Endothelial cell of umbilical vein (primary cell): Measurements from ENCODE around the gene KIF21B.

Experiments
- MAX ChIP-seq: IDR thresholded peaks from 2 replicates; pipeline ENCODE4 v1.6.1; 2011; ENCODE audit not compliant: insufficient read depth, insufficient read length
- MYC ChIP-seq: IDR thresholded peaks from one replicate; pipeline ENCODE4 v1.6.1; 2011; ENCODE audit warnings: mild to moderate bottlenecking, low read depth, low read length
- POLR2A ChIP-seq: IDR thresholded peaks from 2 replicates; pipeline ENCODE4 v1.6.1; 2012; ENCODE audit warnings: low read depth, mild to moderate bottlenecking, control low read depth, low read length
- POLR2AphosphoS5 ChIP-seq: IDR thresholded peaks from 2 replicates; pipeline ENCODE4 v1.6.1; 2012; ENCODE audit warnings: low read depth, mild to moderate bottlenecking, control low read depth, low read length, moderate library complexity; ENCODE audit not compliant: insufficient read depth
- TF ChIP-seq, protein P1 (sequence below), 2 donors: IDR thresholded peaks; 1 replicate in 1 of 2; 2 replicates in 1 of 2; pipeline ENCODE4 v1.5.1; 2011; ENCODE audit warnings: low read length in 2 of 2, mild to moderate bottlenecking in 2 of 2, moderate library complexity in 2 of 2, control low read depth in 1 of 2, inconsistent platforms in 1 of 2, low read depth in 1 of 2; ENCODE audit not compliant: insufficient read depth in 1 of 2; ENCODE audit errors: extremely low read depth in 1 of 2

DNA sequence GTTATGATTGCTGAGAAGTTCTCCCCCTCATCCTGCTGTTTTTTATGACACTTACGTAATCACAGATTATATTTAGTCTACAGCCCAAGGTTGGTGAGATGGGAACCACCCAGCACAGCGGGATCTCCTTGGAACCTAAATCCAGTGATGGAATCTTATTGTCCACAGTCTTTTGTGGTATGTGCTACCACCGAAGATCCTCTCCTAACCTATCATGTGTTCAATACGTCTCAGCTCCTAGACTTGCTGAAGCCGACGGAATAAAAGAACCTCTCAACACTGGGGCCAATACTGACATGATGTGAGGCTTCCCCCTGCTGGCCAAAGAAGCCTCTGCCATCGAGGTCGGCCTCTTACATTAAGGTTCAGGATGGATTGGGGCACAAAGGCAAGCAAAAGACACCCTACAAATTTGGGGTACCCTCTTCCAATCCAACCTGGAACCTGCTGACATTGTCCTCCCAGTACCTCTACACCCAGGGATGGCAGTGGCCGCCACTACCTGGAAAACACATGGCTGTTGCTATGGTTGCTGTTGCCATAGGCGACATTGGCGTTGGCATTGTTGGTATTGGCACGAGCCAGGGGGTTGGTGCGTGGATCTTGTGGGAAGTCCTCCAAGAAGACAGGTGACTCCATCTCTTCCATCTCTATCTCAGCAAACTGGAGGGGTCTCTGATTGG lies 19.4 kb upstream of the KIF21B start:
- no peak for TF ChIP-seq MYC
- TF ChIP-seq, protein P1, sequence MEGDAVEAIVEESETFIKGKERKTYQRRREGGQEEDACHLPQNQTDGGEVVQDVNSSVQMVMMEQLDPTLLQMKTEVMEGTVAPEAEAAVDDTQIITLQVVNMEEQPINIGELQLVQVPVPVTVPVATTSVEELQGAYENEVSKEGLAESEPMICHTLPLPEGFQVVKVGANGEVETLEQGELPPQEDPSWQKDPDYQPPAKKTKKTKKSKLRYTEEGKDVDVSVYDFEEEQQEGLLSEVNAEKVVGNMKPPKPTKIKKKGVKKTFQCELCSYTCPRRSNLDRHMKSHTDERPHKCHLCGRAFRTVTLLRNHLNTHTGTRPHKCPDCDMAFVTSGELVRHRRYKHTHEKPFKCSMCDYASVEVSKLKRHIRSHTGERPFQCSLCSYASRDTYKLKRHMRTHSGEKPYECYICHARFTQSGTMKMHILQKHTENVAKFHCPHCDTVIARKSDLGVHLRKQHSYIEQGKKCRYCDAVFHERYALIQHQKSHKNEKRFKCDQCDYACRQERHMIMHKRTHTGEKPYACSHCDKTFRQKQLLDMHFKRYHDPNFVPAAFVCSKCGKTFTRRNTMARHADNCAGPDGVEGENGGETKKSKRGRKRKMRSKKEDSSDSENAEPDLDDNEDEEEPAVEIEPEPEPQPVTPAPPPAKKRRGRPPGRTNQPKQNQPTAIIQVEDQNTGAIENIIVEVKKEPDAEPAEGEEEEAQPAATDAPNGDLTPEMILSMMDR (IDR thresholded peaks at IDR 0.05; ENCODE audit: extremely low read depth in 1 of 2, insufficient read depth in 1 of 2, low read depth in 1 of 2, low read length in 2 of 2) = peak; percentile 86 to 91
- TF ChIP-seq MAX = peak; percentile 10
- TF ChIP-seq POLR2A = no peak
- TF ChIP-seq POLR2AphosphoS5 = no peak
